ENCODE results near the gene ADAMTS3. TPM values are rescaled to one million over a fixed set of nuclear protein-coding genes. Genes with fewer than 3 reads are reported as not detected.

The ADAMTS3 gene
- total RNA-seq, 1 experiment from 2014 or later, result 0.39 TPM

DNA sequence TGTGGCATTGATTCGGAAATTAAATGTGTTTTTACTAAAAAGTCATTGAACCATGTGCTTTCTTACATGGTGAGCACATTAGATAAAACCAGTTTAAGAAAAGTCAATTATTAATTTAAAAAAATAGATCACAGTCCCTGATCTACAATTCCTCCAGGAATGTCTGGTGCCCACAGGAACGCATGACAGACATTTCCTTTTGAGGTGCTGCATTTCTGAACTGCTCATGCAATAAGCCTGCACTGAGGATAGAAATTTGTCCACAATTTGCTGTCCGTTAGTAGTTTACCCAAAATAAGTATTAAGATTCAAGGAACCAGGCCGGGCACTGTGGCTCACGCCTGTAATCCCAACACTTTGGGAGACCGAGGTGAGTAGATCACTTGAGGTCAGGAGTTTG is 8.2 kb upstream of the ADAMTS3 start:
- H3K4me3 ChIP-seq (ENCODE audit: low read depth in 2 of 2, low read length in 2 of 2), result no peak overlapping the region
- ATAC-seq (no peak), DNase-seq (ENCODE audit: low read depth, low spot score) (no peak)
- intact Hi-C loops (cut with micrococcal nuclease; ENCODE audit: unreplicated experiment) (no loop called here), in situ Hi-C loops (cut with HindIII; ENCODE audit: low pct_unique_long_range_greater_than_20kb, low sequenced_read_pairs) (no loop called here)
- ChIA-PET CTCF (no interaction called here), POLR2A (no interaction called here)
- TF ChIP-seq SIN3A (IDR thresholded peaks at IDR 0.05; ENCODE audit: borderline replicate concordance, insufficient read depth, low read depth, low read length) (no peak), TCF7L2 (IDR thresholded peaks at IDR 0.05; ENCODE audit: low read depth, low read length) (no peak), POLR2AphosphoS5 (IDR thresholded peaks at IDR 0.05; ENCODE audit: low read depth, low read length) (no peak)
- TF ChIP-seq, protein P1, sequence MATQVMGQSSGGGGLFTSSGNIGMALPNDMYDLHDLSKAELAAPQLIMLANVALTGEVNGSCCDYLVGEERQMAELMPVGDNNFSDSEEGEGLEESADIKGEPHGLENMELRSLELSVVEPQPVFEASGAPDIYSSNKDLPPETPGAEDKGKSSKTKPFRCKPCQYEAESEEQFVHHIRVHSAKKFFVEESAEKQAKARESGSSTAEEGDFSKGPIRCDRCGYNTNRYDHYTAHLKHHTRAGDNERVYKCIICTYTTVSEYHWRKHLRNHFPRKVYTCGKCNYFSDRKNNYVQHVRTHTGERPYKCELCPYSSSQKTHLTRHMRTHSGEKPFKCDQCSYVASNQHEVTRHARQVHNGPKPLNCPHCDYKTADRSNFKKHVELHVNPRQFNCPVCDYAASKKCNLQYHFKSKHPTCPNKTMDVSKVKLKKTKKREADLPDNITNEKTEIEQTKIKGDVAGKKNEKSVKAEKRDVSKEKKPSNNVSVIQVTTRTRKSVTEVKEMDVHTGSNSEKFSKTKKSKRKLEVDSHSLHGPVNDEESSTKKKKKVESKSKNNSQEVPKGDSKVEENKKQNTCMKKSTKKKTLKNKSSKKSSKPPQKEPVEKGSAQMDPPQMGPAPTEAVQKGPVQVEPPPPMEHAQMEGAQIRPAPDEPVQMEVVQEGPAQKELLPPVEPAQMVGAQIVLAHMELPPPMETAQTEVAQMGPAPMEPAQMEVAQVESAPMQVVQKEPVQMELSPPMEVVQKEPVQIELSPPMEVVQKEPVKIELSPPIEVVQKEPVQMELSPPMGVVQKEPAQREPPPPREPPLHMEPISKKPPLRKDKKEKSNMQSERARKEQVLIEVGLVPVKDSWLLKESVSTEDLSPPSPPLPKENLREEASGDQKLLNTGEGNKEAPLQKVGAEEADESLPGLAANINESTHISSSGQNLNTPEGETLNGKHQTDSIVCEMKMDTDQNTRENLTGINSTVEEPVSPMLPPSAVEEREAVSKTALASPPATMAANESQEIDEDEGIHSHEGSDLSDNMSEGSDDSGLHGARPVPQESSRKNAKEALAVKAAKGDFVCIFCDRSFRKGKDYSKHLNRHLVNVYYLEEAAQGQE (IDR thresholded peaks at IDR 0.05; ENCODE audit: insufficient read depth in 1 of 2, low read depth in 2 of 2, low read length in 1 of 2), result no peak
- TF ChIP-seq, protein P2, sequence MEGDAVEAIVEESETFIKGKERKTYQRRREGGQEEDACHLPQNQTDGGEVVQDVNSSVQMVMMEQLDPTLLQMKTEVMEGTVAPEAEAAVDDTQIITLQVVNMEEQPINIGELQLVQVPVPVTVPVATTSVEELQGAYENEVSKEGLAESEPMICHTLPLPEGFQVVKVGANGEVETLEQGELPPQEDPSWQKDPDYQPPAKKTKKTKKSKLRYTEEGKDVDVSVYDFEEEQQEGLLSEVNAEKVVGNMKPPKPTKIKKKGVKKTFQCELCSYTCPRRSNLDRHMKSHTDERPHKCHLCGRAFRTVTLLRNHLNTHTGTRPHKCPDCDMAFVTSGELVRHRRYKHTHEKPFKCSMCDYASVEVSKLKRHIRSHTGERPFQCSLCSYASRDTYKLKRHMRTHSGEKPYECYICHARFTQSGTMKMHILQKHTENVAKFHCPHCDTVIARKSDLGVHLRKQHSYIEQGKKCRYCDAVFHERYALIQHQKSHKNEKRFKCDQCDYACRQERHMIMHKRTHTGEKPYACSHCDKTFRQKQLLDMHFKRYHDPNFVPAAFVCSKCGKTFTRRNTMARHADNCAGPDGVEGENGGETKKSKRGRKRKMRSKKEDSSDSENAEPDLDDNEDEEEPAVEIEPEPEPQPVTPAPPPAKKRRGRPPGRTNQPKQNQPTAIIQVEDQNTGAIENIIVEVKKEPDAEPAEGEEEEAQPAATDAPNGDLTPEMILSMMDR (IDR thresholded peaks at IDR 0.05), result no peak
- no peaks in the 10 kb centered on the region for H3K36me3 ChIP-seq (ENCODE audit: control insufficient read depth, insufficient read depth, low read length)
- no peaks in the 10 kb centered on the region for H3K9me3 ChIP-seq (ENCODE audit: control insufficient read depth, insufficient read depth, low read depth, low read length)
- H3K27ac ChIP-seq (ENCODE audit: low read length), result no peak overlapping the region
- BruUV-seq (replicated peaks), result no TSS peak
- no peaks in the 10 kb centered on the region for H3K4me1 ChIP-seq (ENCODE audit: control insufficient read depth, insufficient read depth, low read length)
- H3K27me3 ChIP-seq (ENCODE audit: control insufficient read depth, insufficient read depth, low read length), result no peaks in the 10 kb centered on the region

DNA sequence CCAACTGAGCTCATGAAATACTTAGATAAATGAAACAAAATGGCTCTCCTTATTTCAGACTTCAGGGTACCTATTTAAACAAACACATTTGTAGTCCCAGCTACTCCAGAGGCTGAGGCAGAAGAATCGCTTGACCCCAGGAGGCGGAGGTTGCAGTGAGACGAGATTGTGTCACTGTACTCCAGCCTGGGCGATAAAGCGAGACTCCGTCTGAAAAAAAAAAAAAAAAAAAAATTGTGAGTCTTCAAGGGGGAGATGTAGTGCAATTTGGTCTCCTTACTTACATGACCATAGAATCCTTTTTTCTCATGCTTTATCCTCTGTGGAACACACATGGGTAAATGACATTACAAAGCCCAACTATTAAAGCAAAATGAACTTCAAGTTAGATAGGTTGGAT is 2.3 kb upstream of the ADAMTS3 start:
- in situ Hi-C loops (cut with HindIII; ENCODE audit: low pct_unique_long_range_greater_than_20kb, low sequenced_read_pairs) (no loop called here), intact Hi-C loops (cut with micrococcal nuclease; ENCODE audit: unreplicated experiment) (no loop called here)
- Histone ChIP-seq H3K27me3 (ENCODE audit: control insufficient read depth, insufficient read depth, low read length) (no peaks in the 10 kb centered on the region), H3K9me3 (ENCODE audit: control insufficient read depth, insufficient read depth, low read depth, low read length) (no peaks in the 10 kb centered on the region), H3K36me3 (ENCODE audit: control insufficient read depth, insufficient read depth, low read length) (no peaks in the 10 kb centered on the region), H3K27ac (ENCODE audit: low read length) (no peak overlapping the region), H3K4me1 (ENCODE audit: control insufficient read depth, insufficient read depth, low read length) (no peaks in the 10 kb centered on the region), H3K4me3 (ENCODE audit: low read depth in 2 of 2, low read length in 2 of 2) (no peak overlapping the region)
- ChIA-PET POLR2A (no interaction called here), CTCF (no interaction called here)
- TF ChIP-seq, protein P2 (IDR thresholded peaks at IDR 0.05), result no peak
- TF ChIP-seq SIN3A (IDR thresholded peaks at IDR 0.05; ENCODE audit: borderline replicate concordance, insufficient read depth, low read depth, low read length), result no peak
- no peak for TF ChIP-seq POLR2AphosphoS5 (IDR thresholded peaks at IDR 0.05; ENCODE audit: low read depth, low read length)
- TF ChIP-seq, protein P1 (IDR thresholded peaks at IDR 0.05; ENCODE audit: insufficient read depth in 1 of 2, low read depth in 2 of 2, low read length in 1 of 2), result no peak
- TF ChIP-seq TCF7L2 (IDR thresholded peaks at IDR 0.05; ENCODE audit: low read depth, low read length), result no peak
- DNase-seq (ENCODE audit: low read depth, low spot score) (no peak), ATAC-seq (no peak)
- no TSS peak for BruUV-seq (replicated peaks)

All from Panc1 (cell line).